H1 (cell line): Measurements from ENCODE around the gene ZNF213. TPM values are rescaled to one million over a fixed set of nuclear protein-coding genes. Genes with fewer than 3 reads are reported as not detected.

Source experiments
- CBX8 ChIP-seq: fragments of 300-800, 300-1000 bp; sonication (generic); IDR thresholded peaks from 2 replicates; pipeline ENCODE4 v1.7.1; 2016; ENCODE audit warnings: low read depth, low read length, borderline replicate concordance
- CTBP2 ChIP-seq: IDR thresholded peaks from 2 replicates; pipeline ENCODE4 v1.7.0; 2011; ENCODE audit warnings: borderline replicate concordance, mild to moderate bottlenecking, moderate library complexity, mixed read lengths, low read length; ENCODE audit not compliant: insufficient read depth, insufficient read length
- HDAC6 ChIP-seq: IDR thresholded peaks from one replicate; pipeline ENCODE4 v1.7.1; 2012; ENCODE audit warnings: low read depth, mild to moderate bottlenecking, inconsistent platforms, low read length, moderate library complexity
- KDM1A ChIP-seq: fragments of 200-600, 300-600 bp; sonication (generic); IDR thresholded peaks from 2 replicates; pipeline ENCODE4 v1.7.1; 2016; ENCODE audit warnings: mild to moderate bottlenecking, low read length, borderline replicate concordance
- RNF2 ChIP-seq: fragments of 200-900, 300-1000 bp; sonication (generic); IDR thresholded peaks from 2 replicates; pipeline ENCODE4 v1.7.1; 2016; ENCODE audit warnings: borderline replicate concordance, low read depth, mild to moderate bottlenecking, antibody characterized with exemption, low read length; ENCODE audit not compliant: poor library complexity, severe bottlenecking; ENCODE audit errors: missing control alignments
- RXRA ChIP-seq: IDR thresholded peaks from 2 replicates; pipeline ENCODE4 v1.6.1; 2011; ENCODE audit warnings: low read depth, mild to moderate bottlenecking, low read length, moderate library complexity; ENCODE audit not compliant: insufficient read depth
- SRF ChIP-seq: IDR thresholded peaks from 2 replicates; pipeline ENCODE4 v1.6.1; 2011; ENCODE audit warnings: mild to moderate bottlenecking, low read depth, low read length, moderate library complexity
- polyA plus RNA-seq, 7 experiments: library from polyadenylated mRNA; depleted of rRNA in 3 of 7; stranded (reverse) in 5 of 7; unstranded in 2 of 7; fragments of >200 nt in 5 of 7; fragments of 200-250 nt in 2 of 7; gene quantifications; 1 replicate in 5 of 7; 2 replicates in 1 of 7; 4 replicates in 1 of 7; pipeline versions ENCODE4 v1.2.1 to v1.2.3, GENCODE V29; 2011 to 2013; ENCODE audit warnings: missing spikeins in 2 of 7, mixed read lengths in 2 of 7
- total RNA-seq: library from RNA; stranded (reverse); fragmentation: NEBNext Ultra II Directional; extraction: Animal tissue kit (Norgen Biotek cat#: 25700); gene quantifications from 2 replicates; pipeline ENCODE4 v1.2.1, GENCODE V29; 2021
- TF ChIP-seq, protein P1 (sequence below): fragments of 300-600 bp; sonication (generic); IDR thresholded peaks from 2 replicates; pipeline ENCODE4 v1.7.1; 2012; ENCODE audit warnings: low read length, moderate library complexity, mild to moderate bottlenecking, inconsistent platforms; ENCODE audit not compliant: insufficient replicate concordance
- TF ChIP-seq, protein P2 (sequence below): IDR thresholded peaks from 2 replicates; pipeline ENCODE4 v1.6.1; 2012; ENCODE audit warnings: low read length, inconsistent platforms

The ZNF213 gene
- total and polyA plus RNA-seq, 2 of the 8 experiments (the other 6 are each of a cell fraction or from before 2014, with no cell fraction given): 1.6 to 6.9 TPM

DNA sequence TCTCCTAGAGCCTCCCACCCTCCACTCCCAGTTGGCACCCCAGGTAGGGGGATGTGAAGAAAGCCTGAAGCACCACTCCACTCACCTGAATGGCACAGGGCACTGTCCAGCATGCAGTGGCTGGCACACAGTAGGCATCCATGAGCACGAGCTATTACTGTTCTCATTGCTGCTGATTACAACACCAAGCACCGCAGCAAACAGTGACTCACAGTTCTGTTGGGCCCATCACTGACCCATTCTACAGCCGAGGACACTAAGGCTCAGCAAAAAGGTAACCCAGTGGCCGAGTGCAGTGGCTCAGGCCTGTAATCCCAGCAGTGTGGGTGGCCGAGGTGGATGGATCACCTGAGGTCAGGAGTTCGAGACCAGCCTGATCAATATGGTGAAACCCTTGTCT lies 38.5 kb upstream of the ZNF213 start (continued):
- TF ChIP-seq, protein P1, sequence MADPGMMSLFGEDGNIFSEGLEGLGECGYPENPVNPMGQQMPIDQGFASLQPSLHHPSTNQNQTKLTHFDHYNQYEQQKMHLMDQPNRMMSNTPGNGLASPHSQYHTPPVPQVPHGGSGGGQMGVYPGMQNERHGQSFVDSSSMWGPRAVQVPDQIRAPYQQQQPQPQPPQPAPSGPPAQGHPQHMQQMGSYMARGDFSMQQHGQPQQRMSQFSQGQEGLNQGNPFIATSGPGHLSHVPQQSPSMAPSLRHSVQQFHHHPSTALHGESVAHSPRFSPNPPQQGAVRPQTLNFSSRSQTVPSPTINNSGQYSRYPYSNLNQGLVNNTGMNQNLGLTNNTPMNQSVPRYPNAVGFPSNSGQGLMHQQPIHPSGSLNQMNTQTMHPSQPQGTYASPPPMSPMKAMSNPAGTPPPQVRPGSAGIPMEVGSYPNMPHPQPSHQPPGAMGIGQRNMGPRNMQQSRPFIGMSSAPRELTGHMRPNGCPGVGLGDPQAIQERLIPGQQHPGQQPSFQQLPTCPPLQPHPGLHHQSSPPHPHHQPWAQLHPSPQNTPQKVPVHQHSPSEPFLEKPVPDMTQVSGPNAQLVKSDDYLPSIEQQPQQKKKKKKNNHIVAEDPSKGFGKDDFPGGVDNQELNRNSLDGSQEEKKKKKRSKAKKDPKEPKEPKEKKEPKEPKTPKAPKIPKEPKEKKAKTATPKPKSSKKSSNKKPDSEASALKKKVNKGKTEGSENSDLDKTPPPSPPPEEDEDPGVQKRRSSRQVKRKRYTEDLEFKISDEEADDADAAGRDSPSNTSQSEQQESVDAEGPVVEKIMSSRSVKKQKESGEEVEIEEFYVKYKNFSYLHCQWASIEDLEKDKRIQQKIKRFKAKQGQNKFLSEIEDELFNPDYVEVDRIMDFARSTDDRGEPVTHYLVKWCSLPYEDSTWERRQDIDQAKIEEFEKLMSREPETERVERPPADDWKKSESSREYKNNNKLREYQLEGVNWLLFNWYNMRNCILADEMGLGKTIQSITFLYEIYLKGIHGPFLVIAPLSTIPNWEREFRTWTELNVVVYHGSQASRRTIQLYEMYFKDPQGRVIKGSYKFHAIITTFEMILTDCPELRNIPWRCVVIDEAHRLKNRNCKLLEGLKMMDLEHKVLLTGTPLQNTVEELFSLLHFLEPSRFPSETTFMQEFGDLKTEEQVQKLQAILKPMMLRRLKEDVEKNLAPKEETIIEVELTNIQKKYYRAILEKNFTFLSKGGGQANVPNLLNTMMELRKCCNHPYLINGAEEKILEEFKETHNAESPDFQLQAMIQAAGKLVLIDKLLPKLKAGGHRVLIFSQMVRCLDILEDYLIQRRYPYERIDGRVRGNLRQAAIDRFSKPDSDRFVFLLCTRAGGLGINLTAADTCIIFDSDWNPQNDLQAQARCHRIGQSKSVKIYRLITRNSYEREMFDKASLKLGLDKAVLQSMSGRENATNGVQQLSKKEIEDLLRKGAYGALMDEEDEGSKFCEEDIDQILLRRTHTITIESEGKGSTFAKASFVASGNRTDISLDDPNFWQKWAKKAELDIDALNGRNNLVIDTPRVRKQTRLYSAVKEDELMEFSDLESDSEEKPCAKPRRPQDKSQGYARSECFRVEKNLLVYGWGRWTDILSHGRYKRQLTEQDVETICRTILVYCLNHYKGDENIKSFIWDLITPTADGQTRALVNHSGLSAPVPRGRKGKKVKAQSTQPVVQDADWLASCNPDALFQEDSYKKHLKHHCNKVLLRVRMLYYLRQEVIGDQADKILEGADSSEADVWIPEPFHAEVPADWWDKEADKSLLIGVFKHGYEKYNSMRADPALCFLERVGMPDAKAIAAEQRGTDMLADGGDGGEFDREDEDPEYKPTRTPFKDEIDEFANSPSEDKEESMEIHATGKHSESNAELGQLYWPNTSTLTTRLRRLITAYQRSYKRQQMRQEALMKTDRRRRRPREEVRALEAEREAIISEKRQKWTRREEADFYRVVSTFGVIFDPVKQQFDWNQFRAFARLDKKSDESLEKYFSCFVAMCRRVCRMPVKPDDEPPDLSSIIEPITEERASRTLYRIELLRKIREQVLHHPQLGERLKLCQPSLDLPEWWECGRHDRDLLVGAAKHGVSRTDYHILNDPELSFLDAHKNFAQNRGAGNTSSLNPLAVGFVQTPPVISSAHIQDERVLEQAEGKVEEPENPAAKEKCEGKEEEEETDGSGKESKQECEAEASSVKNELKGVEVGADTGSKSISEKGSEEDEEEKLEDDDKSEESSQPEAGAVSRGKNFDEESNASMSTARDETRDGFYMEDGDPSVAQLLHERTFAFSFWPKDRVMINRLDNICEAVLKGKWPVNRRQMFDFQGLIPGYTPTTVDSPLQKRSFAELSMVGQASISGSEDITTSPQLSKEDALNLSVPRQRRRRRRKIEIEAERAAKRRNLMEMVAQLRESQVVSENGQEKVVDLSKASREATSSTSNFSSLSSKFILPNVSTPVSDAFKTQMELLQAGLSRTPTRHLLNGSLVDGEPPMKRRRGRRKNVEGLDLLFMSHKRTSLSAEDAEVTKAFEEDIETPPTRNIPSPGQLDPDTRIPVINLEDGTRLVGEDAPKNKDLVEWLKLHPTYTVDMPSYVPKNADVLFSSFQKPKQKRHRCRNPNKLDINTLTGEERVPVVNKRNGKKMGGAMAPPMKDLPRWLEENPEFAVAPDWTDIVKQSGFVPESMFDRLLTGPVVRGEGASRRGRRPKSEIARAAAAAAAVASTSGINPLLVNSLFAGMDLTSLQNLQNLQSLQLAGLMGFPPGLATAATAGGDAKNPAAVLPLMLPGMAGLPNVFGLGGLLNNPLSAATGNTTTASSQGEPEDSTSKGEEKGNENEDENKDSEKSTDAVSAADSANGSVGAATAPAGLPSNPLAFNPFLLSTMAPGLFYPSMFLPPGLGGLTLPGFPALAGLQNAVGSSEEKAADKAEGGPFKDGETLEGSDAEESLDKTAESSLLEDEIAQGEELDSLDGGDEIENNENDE: no peak
- TF ChIP-seq KDM1A (no peak), SRF (no peak), CTBP2 (no peak), RXRA (no peak), HDAC6 (no peak), CBX8 (no peak), RNF2 (no peak)
- TF ChIP-seq, protein P2, sequence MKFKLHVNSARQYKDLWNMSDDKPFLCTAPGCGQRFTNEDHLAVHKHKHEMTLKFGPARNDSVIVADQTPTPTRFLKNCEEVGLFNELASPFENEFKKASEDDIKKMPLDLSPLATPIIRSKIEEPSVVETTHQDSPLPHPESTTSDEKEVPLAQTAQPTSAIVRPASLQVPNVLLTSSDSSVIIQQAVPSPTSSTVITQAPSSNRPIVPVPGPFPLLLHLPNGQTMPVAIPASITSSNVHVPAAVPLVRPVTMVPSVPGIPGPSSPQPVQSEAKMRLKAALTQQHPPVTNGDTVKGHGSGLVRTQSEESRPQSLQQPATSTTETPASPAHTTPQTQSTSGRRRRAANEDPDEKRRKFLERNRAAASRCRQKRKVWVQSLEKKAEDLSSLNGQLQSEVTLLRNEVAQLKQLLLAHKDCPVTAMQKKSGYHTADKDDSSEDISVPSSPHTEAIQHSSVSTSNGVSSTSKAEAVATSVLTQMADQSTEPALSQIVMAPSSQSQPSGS: no peak
